H1 (cell line): ENCODE results near the gene INTS2. TPM values are rescaled to one million over a fixed set of nuclear protein-coding genes. Genes with fewer than 3 reads are reported as not detected.

ENCODE experiments used
- CTCF ChIA-PET: fragments of 300-600 bp; sonication (Branson Sonifier 250); formaldehyde crosslinking; loops from one replicate; lab custom pipeline; 2021; ENCODE audit not compliant: partially characterized antibody; lab: Charles Lee
- POLR2A ChIA-PET: fragments of 300-600 bp; sonication (Branson Sonifier 250); formaldehyde crosslinking; loops from one replicate; lab custom pipeline; 2021; ENCODE audit warnings: inconsistent platforms; ENCODE audit not compliant: partially characterized antibody; lab: Charles Lee
- DNase-seq, 2 experiments: peaks; one replicate each; pipeline versions ENCODE4 v3.0.0 to v3.0.0-alpha.2; 2010 to 2022; ENCODE audit warnings: low spot score in 2 of 2, low read depth in 1 of 2, mixed read lengths in 1 of 2
- FAIRE-seq: peaks from 2 replicates; lab custom pipeline; 2011; peaks lifted over from hg19 to GRCh38; lab: Jason Lieb, UNC
- H2AFZ ChIP-seq: 2 replicates; pipeline ENCODE4 v1.8.1; 2012; ENCODE audit warnings: low read length, inconsistent platforms
- H2AK5ac ChIP-seq: 2 replicates; pipeline ENCODE4 v1.6.1; 2013; ENCODE audit warnings: low read depth, low read length
- H2BK120ac ChIP-seq: replicated peaks from 2 replicates; pipeline ENCODE3; 2013; ENCODE audit warnings: low read depth, low read length, inconsistent platforms
- H2BK12ac ChIP-seq: 2 replicates; pipeline ENCODE4 v1.6.1; 2013; ENCODE audit warnings: low read depth, low read length
- H2BK15ac ChIP-seq: 2 replicates; pipeline ENCODE4 v1.6.1; 2013; ENCODE audit warnings: low read length
- H2BK20ac ChIP-seq: 2 replicates; pipeline ENCODE4 v1.6.1; 2013; ENCODE audit warnings: low read length
- H2BK5ac ChIP-seq: 2 replicates; pipeline ENCODE4 v1.6.1; 2013; ENCODE audit warnings: low read depth, low read length
- H3K14ac ChIP-seq: 2 replicates; pipeline ENCODE4 v1.6.1; 2013; ENCODE audit warnings: inconsistent platforms; ENCODE audit not compliant: insufficient read length
- H3K18ac ChIP-seq: 2 replicates; pipeline ENCODE4 v1.6.1; 2013; ENCODE audit warnings: low read length; ENCODE audit errors: extremely low read depth
- H3K23ac ChIP-seq: 2 replicates; pipeline ENCODE4 v1.6.1; 2013; ENCODE audit warnings: inconsistent platforms; ENCODE audit not compliant: insufficient read length
- H3K23me2 ChIP-seq: 2 replicates; pipeline ENCODE4 v1.6.1; 2013; ENCODE audit warnings: low read depth, low read length
- H3K27ac ChIP-seq: 2 replicates; pipeline ENCODE4 v1.6.1; 2011; ENCODE audit warnings: low read depth, low read length, inconsistent platforms
- H3K27me3 ChIP-seq, 4 experiments: replicated peaks in 1 of 4; 1 replicate in 1 of 4; 2 replicates in 3 of 4; pipeline versions ENCODE4 v1.6.1 to v1.8.1; 2011 to 2013; ENCODE audit warnings: low read length in 3 of 4, mild to moderate bottlenecking in 3 of 4, inconsistent platforms in 2 of 4, mixed read lengths in 2 of 4, moderate library complexity in 1 of 4; ENCODE audit not compliant: control insufficient read depth in 3 of 4, insufficient read depth in 3 of 4; ENCODE audit errors: extremely low read depth in 1 of 4
- H3K36me3 ChIP-seq, 4 experiments: 2 replicates each; pipeline versions ENCODE4 v1.6.1 to v1.8.1; 2011 to 2013; ENCODE audit warnings: mild to moderate bottlenecking in 4 of 4, low read length in 3 of 4, moderate library complexity in 2 of 4, control low read depth in 1 of 4, inconsistent platforms in 1 of 4; ENCODE audit not compliant: insufficient read depth in 4 of 4, control insufficient read depth in 2 of 4
- H3K4ac ChIP-seq: replicated peaks from 2 replicates; pipeline ENCODE3; 2013; ENCODE audit warnings: low read length, low read depth, mixed read lengths, inconsistent platforms; ENCODE audit not compliant: insufficient read length
- H3K4me1 ChIP-seq, 4 experiments: replicated peaks in 1 of 4; 1 replicate in 1 of 4; 2 replicates in 3 of 4; pipeline versions ENCODE4 v1.6.1 to v1.8.1; 2011 to 2013; ENCODE audit warnings: low read length in 3 of 4, inconsistent platforms in 2 of 4, mixed read lengths in 1 of 4; ENCODE audit not compliant: insufficient read depth in 4 of 4, control insufficient read depth in 3 of 4
- H3K4me2 ChIP-seq, 2 experiments: 2 replicates each; pipeline versions ENCODE4 v1.6.1 to v1.8.1; 2011 to 2013; ENCODE audit warnings: low read depth in 2 of 2, low read length in 2 of 2, control low read depth in 1 of 2, inconsistent platforms in 1 of 2, mild to moderate bottlenecking in 1 of 2; ENCODE audit not compliant: insufficient read depth in 1 of 2
- H3K4me3 ChIP-seq, 4 experiments: fragments of 200-600, 300-600 bp in 1 of 4; sonication (generic), shearing (Covaris generic), sonication (Bioruptor Twin) in 1 of 4; 2 replicates each; pipeline versions ENCODE4 v1.5.1 to v1.8.1; 2011 to 2016; ENCODE audit warnings: low read length in 4 of 4, low read depth in 3 of 4, control low read depth in 2 of 4, inconsistent platforms in 2 of 4, mild to moderate bottlenecking in 2 of 4, mixed read lengths in 1 of 4, moderate library complexity in 1 of 4; ENCODE audit not compliant: insufficient read depth in 2 of 4; ENCODE audit errors: extremely low read depth in 1 of 4
- H3K56ac ChIP-seq: replicated peaks from 2 replicates; pipeline ENCODE3; 2013; ENCODE audit warnings: low read depth, mild to moderate bottlenecking, mixed read lengths, low read length, inconsistent platforms; ENCODE audit not compliant: insufficient read length
- H3K79me1 ChIP-seq: 2 replicates; pipeline ENCODE4 v1.6.1; 2013; ENCODE audit warnings: low read depth, low read length, control low read depth
- H3K79me2 ChIP-seq, 2 experiments: 2 replicates each; pipeline versions ENCODE4 v1.6.1 to v1.8.1; 2012 to 2013; ENCODE audit warnings: low read length in 2 of 2, mild to moderate bottlenecking in 2 of 2, inconsistent platforms in 1 of 2; ENCODE audit not compliant: insufficient read depth in 2 of 2, control insufficient read depth in 1 of 2
- H3K9ac ChIP-seq, 4 experiments: replicated peaks in 1 of 4; 1 replicate in 1 of 4; 2 replicates in 3 of 4; pipeline versions ENCODE4 v1.6.1 to v1.8.1; 2011 to 2013; ENCODE audit warnings: low read depth in 3 of 4, low read length in 3 of 4, control low read depth in 2 of 4, mild to moderate bottlenecking in 2 of 4, moderate library complexity in 2 of 4, inconsistent platforms in 1 of 4; ENCODE audit errors: extremely low read depth in 1 of 4
- H3K9me3 ChIP-seq, 2 experiments: 2 replicates each; pipeline versions ENCODE4 v1.6.1 to v1.8.1; 2012 to 2013; ENCODE audit warnings: mild to moderate bottlenecking in 2 of 2, moderate library complexity in 2 of 2, control low read depth in 1 of 2, inconsistent platforms in 1 of 2, low read depth in 1 of 2, low read length in 1 of 2, mixed read lengths in 1 of 2; ENCODE audit not compliant: insufficient read depth in 2 of 2
- H4K20me1 ChIP-seq, 2 experiments: replicated peaks in 1 of 2; 2 replicates each; pipeline versions ENCODE3 to v1.8.1; 2011 to 2013; ENCODE audit warnings: inconsistent platforms in 2 of 2, low read length in 2 of 2, mild to moderate bottlenecking in 1 of 2; ENCODE audit not compliant: insufficient read depth in 2 of 2, control insufficient read depth in 1 of 2
- H4K5ac ChIP-seq: 2 replicates; pipeline ENCODE4 v1.6.1; 2013; ENCODE audit warnings: low read length, low read depth, mixed read lengths, inconsistent platforms; ENCODE audit not compliant: insufficient read length
- H4K8ac ChIP-seq: 2 replicates; pipeline ENCODE4 v1.8.0; 2013; ENCODE audit warnings: mild to moderate bottlenecking, moderate library complexity, low read length, inconsistent platforms; ENCODE audit not compliant: insufficient read depth; ENCODE audit errors: extremely low read depth
- H4K91ac ChIP-seq: replicated peaks from 2 replicates; pipeline ENCODE3; 2013; ENCODE audit warnings: low read length, mixed read lengths, inconsistent platforms; ENCODE audit not compliant: insufficient read length
- EP300 ChIP-seq, 2 experiments: IDR thresholded peaks; 1 replicate in 1 of 2; 2 replicates in 1 of 2; pipeline ENCODE4 v1.6.1; 2011 to 2012; ENCODE audit warnings: low read depth in 2 of 2, low read length in 2 of 2, mild to moderate bottlenecking in 2 of 2, borderline replicate concordance in 1 of 2, inconsistent platforms in 1 of 2, moderate library complexity in 1 of 2
- HDAC2 ChIP-seq, 2 experiments: fragments of 300-600 bp in 1 of 2; sonication (generic) in 1 of 2; IDR thresholded peaks; 2 replicates each; pipeline ENCODE4 v1.6.1; 2011 to 2012; ENCODE audit warnings: low read depth in 2 of 2, low read length in 2 of 2, mild to moderate bottlenecking in 2 of 2, moderate library complexity in 2 of 2, borderline replicate concordance in 1 of 2, inconsistent platforms in 1 of 2
- KDM4A ChIP-seq: IDR thresholded peaks from one replicate; pipeline ENCODE4 v1.7.1; 2012; ENCODE audit warnings: low read depth, mild to moderate bottlenecking, moderate library complexity, low read length, inconsistent platforms; ENCODE audit not compliant: severe bottlenecking
- PHF8 ChIP-seq: fragments of 200-600 bp; sonication (generic); conservative IDR thresholded peaks from 2 replicates; pipeline ENCODE4 v1.7.1; 2012; ENCODE audit warnings: low read depth, mild to moderate bottlenecking, inconsistent platforms, low read length, moderate library complexity
- POU5F1 ChIP-seq: IDR thresholded peaks from 2 replicates; pipeline ENCODE4 v1.6.1; 2011; ENCODE audit warnings: low read depth, mild to moderate bottlenecking, low read length, moderate library complexity
- RXRA ChIP-seq: IDR thresholded peaks from 2 replicates; pipeline ENCODE4 v1.6.1; 2011; ENCODE audit warnings: low read depth, mild to moderate bottlenecking, low read length, moderate library complexity; ENCODE audit not compliant: insufficient read depth
- SP1 ChIP-seq: IDR thresholded peaks from 2 replicates; pipeline ENCODE4 v1.6.1; 2011; ENCODE audit warnings: low read depth, low read length
- SP2 ChIP-seq: IDR thresholded peaks from 2 replicates; pipeline ENCODE4 v1.6.1; 2012; ENCODE audit warnings: mild to moderate bottlenecking, low read length, inconsistent platforms
- SP4 ChIP-seq: IDR thresholded peaks from 2 replicates; pipeline ENCODE4 v1.6.1; 2012; ENCODE audit warnings: low read length, inconsistent platforms
- YY1 ChIP-seq: IDR thresholded peaks from 2 replicates; pipeline ENCODE4 v1.6.1; 2011; ENCODE audit warnings: low read depth, mild to moderate bottlenecking, low read length
- WGBS, 2 experiments: shearing (Covaris generic) in 1 of 2; methylation state at CpG; one replicate each; pipeline versions ENCODE4 v1.1.6 to v1.1.7; 2013 to 2015; ENCODE audit warnings: low lambda C conversion rate in 2 of 2, mixed read lengths in 2 of 2, inconsistent platforms in 1 of 2, low coverage in 1 of 2, missing lambda C conversion rate in 1 of 2; ENCODE audit not compliant: insufficient replicate concordance in 2 of 2, insufficient coverage in 1 of 2, insufficient read length in 1 of 2; ENCODE audit errors: extremely low coverage in 1 of 2, missing lambda C conversion rate in 1 of 2; 5-methylcytosine and 5-hydroxymethylcytosine counted together
- polyA plus RNA-seq, 7 experiments: library from polyadenylated mRNA; depleted of rRNA in 3 of 7; stranded (reverse) in 5 of 7; unstranded in 2 of 7; fragments of >200 nt in 5 of 7; fragments of 200-250 nt in 2 of 7; gene quantifications; 1 replicate in 5 of 7; 2 replicates in 1 of 7; 4 replicates in 1 of 7; pipeline versions ENCODE4 v1.2.1 to v1.2.3, GENCODE V29; 2011 to 2013; ENCODE audit warnings: missing spikeins in 2 of 7, mixed read lengths in 2 of 7
- total RNA-seq: library from RNA; stranded (reverse); fragmentation: NEBNext Ultra II Directional; extraction: Animal tissue kit (Norgen Biotek cat#: 25700); gene quantifications from 2 replicates; pipeline ENCODE4 v1.2.1, GENCODE V29; 2021

Gene INTS2
- total and polyA plus RNA-seq, 2 of the 8 experiments (the other 6 are each of a cell fraction or from before 2014, with no cell fraction given), result 9.4 to 21.8 TPM

DNA sequence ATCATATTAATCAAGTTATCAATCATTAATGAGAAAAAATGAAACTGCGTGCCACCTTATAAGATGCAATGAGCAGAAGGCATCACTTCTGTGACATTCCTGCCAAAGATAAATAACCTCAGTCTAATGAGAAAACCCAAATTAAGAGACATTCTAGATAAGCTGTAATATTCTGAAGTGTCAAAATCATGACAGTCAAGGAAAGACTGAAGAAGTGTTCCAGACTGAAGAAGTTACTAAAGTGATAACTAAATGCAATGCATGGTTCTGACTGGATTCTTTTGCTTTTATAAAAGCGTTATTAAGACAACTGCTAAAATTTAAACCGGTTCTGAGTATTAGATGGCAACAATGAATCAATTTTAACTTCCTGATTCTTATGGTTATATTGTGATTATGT is 95.3 kb downstream of the INTS2 start:
- Histone ChIP-seq H2BK120ac (no peak overlapping the region), H3K79me2 (no peaks in the 10 kb centered on the region), H3K4me2 (no peak overlapping the region), H3K23me2 (no peaks in the 10 kb centered on the region), H3K27ac (no peak overlapping the region), H2BK12ac (no peak overlapping the region), H2BK15ac (no peak overlapping the region), H3K56ac (no peak overlapping the region), H3K9me3 (peaks cover 0 to 7% of the 10 kb centered on the region in 2 experiments; a peak in 1 of 4 replicates), H2AFZ (no peak overlapping the region), H3K14ac (no peak overlapping the region), H4K8ac (no peak overlapping the region), H3K23ac (no peak overlapping the region), H2BK5ac (no peak overlapping the region), H3K9ac (no peak overlapping the region), H4K20me1 (no peaks in the 10 kb centered on the region), H3K4me1 (no peaks in the 10 kb centered on the region), H2AK5ac (no peak overlapping the region), H2BK20ac (no peak overlapping the region), H3K18ac (no peak overlapping the region), H3K36me3 (peaks cover 0 to 6% (median 3%) of the 10 kb centered on the region in 4 experiments; a peak in 3 of 8 replicates), H3K27me3 (no peaks in the 10 kb centered on the region; a peak in 1 of 7 replicates), H4K5ac (no peak overlapping the region), H4K91ac (no peak overlapping the region), H3K4me3 (no peak overlapping the region), H3K4ac (no peak overlapping the region), H3K79me1 (no peaks in the 10 kb centered on the region)
- TF ChIP-seq RXRA (no peak), SP1 (no peak), PHF8 (no peak), KDM4A (no peak), SP4 (no peak), SP2 (no peak), YY1 (no peak), POU5F1 (no peak), HDAC2 (IDR thresholded peaks at IDR 0.05; ENCODE audit: borderline replicate concordance in 1 of 2, low read depth in 2 of 2, low read length in 2 of 2) (no peak), EP300 (IDR thresholded peaks at IDR 0.05; ENCODE audit: borderline replicate concordance in 1 of 2, low read depth in 2 of 2, low read length in 2 of 2) (no peak)
- ChIA-PET POLR2A (no interaction called here), CTCF (interaction anchor here (0.6 to 2.6 kb wide), 3 partner anchors 8 to 290 kb away, joined by 3 to 10 read pairs (median 5); no protein-coding TSS in a partner anchor)
- WGBS, 2 experiments, result 86% methylated on average over 3 of the region's 3 CpGs; no CpG with 5 or more reads in 1 of the 2 experiments
- DNase-seq, result no peak
- FAIRE-seq, result no peak
